Gastrocnemius medialis (tissue), 4 donors: ENCODE measurements around the gene ST8SIA3. TPM values are rescaled to one million over a fixed set of nuclear protein-coding genes. Genes with fewer than 3 reads are reported as not detected.

Experiments
- ATAC-seq, 2 donors: fragments of 150-250 bp; one replicate each; pipeline ENCODE4 v1.9.1; 2016
- DNase-seq, 2 donors: peaks; one replicate each; pipeline ENCODE4 v3.0.0-alpha.2; 2019
- H3K27ac ChIP-seq, 4 donors: fragments of 200-600 bp; sonication (generic); 1 replicate in 1 of 4; 2 replicates in 3 of 4; pipeline ENCODE4 v1.5.1; 2016 to 2018; ENCODE audit warnings: mild to moderate bottlenecking in 2 of 4, moderate library complexity in 1 of 4
- H3K27me3 ChIP-seq, 3 donors: fragments of 200-600 bp; sonication (generic) in 2 of 3; 1 replicate in 1 of 3; 2 replicates in 2 of 3; pipeline versions ENCODE4 v1.5.1 to v1.6.0; 2016 to 2019; ENCODE audit warnings: mild to moderate bottlenecking in 1 of 3, moderate library complexity in 1 of 3
- H3K36me3 ChIP-seq, 2 donors: fragments of 200-600 bp; sonication (generic) in 1 of 2; one replicate each; pipeline ENCODE4 v1.5.1; 2017 to 2018
- H3K4me1 ChIP-seq, 2 donors: fragments of 200-600 bp; sonication (generic) in 1 of 2; one replicate each; pipeline ENCODE4 v1.5.1; 2016 to 2017; ENCODE audit warnings: mild to moderate bottlenecking in 2 of 2
- H3K4me3 ChIP-seq, 4 donors: fragments of 200-600 bp; sonication (generic) in 3 of 4; 1 replicate in 1 of 4; 2 replicates in 3 of 4; pipeline ENCODE4 v1.5.1; 2016 to 2019; ENCODE audit warnings: mild to moderate bottlenecking in 2 of 4
- H3K9me3 ChIP-seq, 3 donors: fragments of 200-600 bp; sonication (generic) in 2 of 3; 1 replicate in 1 of 3; 2 replicates in 2 of 3; pipeline ENCODE4 v1.5.1; 2016 to 2019
- POLR2A ChIP-seq, 2 donors: fragments of 450-650 bp; IDR thresholded peaks; one replicate each; pipeline ENCODE4 v1.6.1; 2017; ENCODE audit warnings: antibody characterized with exemption in 2 of 2, mild to moderate bottlenecking in 2 of 2, moderate library complexity in 2 of 2
- in situ Hi-C, 4 donors: fragments of 200-750 bp; cut with MboI; loops; one replicate each; pipeline versions ENCODE4 v1.15.0 to v1.8.0; 2017; ENCODE audit warnings: low sequenced_read_pairs in 4 of 4
- intact Hi-C: fragments of 100-400 bp; cut with DNase I; formaldehyde crosslinking; loops from one replicate; pipeline ENCODE4 v1.15.1; 2023; ENCODE audit warnings: low total_unique reads
- total RNA-seq, 4 donors: library from RNA; depleted of rRNA; stranded (reverse); fragments of >200 nt; gene quantifications; one replicate each; pipeline versions ENCODE4 v1.1.0 to v1.2.3, GENCODE V29; 2016
- TF ChIP-seq, protein P1 (sequence below), 5 experiments: fragments of 450-650 bp in 3 of 5; fragments of 200-600 bp in 2 of 5; sonication (generic) in 2 of 5; IDR thresholded peaks in 4 of 5; conservative IDR thresholded peaks in 1 of 5; 1 replicate in 4 of 5; 2 replicates in 1 of 5; pipeline ENCODE4 v1.5.1; 2016 to 2019; ENCODE audit warnings: antibody characterized with exemption in 5 of 5, mild to moderate bottlenecking in 3 of 5, moderate library complexity in 3 of 5

ST8SIA3 gene
- total RNA-seq, 4 donors from 2014 or later = not detected

DNA sequence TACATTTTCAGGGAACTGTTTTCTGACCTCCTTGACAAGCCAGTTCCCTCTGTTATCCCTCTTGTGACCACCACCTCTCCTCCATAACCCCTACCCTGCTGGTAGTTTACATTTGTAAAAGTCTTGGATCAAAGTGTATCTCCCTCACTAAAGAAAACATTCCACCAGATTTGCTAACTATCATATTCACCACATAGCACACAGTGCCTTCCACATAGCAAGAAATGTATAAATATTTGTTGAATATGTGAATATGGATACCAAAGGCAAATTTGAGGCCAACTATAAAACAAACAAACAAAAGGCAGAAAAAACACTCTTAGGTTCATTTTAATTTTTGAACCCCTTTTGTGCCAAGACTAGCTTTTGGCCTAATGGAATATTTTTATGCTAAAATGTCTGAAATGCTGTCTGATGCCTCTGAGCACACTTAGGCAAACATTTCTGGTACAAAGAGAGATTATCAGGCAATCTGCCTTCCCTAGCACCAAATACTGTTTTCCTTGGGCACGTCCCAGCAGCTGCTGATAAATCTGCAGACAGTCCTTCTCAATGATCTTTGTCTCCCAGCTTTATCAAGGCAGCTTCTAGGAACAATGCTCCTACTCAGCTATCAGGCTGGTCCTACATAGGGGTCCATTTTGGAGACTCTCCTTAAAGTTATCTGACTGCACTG is 26.7 kb upstream of the ST8SIA3 start:
- Histone ChIP-seq H3K4me1 (no peaks in the 10 kb centered on the region), H3K27ac (no peak overlapping the region), H3K36me3 (no peaks in the 10 kb centered on the region), H3K27me3 (no peaks in the 10 kb centered on the region), H3K4me3 (no peak overlapping the region), H3K9me3 (no peaks in the 10 kb centered on the region)
- in situ Hi-C loops = no loop called here
- DNase-seq (no peak), ATAC-seq (no peak)
- TF ChIP-seq, protein P1, sequence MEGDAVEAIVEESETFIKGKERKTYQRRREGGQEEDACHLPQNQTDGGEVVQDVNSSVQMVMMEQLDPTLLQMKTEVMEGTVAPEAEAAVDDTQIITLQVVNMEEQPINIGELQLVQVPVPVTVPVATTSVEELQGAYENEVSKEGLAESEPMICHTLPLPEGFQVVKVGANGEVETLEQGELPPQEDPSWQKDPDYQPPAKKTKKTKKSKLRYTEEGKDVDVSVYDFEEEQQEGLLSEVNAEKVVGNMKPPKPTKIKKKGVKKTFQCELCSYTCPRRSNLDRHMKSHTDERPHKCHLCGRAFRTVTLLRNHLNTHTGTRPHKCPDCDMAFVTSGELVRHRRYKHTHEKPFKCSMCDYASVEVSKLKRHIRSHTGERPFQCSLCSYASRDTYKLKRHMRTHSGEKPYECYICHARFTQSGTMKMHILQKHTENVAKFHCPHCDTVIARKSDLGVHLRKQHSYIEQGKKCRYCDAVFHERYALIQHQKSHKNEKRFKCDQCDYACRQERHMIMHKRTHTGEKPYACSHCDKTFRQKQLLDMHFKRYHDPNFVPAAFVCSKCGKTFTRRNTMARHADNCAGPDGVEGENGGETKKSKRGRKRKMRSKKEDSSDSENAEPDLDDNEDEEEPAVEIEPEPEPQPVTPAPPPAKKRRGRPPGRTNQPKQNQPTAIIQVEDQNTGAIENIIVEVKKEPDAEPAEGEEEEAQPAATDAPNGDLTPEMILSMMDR (IDR thresholded peaks at IDR 0.05 in 4 of 5, conservative IDR thresholded peaks at IDR 0.05 in 1 of 5) = no peak
- TF ChIP-seq POLR2A (IDR thresholded peaks at IDR 0.05) = no peak
- intact Hi-C loops = no loop called here

DNA sequence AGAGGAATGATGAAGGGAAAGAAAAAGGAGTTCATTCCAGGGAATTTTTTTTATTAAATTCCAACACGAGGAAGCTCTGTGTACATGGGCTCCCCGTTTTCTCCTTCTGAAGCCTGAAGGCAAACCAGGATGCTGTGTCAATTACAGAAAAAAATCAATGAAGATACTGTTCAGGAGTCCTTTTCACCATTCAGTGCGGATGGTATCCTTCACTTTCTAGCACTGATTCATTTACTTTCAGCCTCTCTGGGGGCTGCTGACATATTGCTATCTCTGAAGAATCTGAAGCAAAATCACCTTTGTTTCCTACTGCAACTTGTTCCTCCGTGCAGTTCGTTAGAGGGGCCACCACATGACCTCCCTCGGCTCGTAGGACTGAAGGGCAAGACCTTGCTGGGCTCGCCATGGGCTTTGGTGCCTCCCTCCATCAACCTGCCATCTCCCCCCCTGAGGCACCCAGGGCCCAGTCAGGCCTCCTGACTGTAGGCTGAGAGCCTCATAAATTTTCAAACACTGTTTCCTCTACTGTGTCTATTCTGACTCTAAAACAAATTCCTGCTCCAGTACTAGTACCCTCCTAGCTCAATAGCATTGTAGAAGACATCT is 25.5 kb upstream of the ST8SIA3 start:
- in situ Hi-C loops = no loop called here
- no peaks in the 10 kb centered on the region for H3K9me3 ChIP-seq

DNA sequence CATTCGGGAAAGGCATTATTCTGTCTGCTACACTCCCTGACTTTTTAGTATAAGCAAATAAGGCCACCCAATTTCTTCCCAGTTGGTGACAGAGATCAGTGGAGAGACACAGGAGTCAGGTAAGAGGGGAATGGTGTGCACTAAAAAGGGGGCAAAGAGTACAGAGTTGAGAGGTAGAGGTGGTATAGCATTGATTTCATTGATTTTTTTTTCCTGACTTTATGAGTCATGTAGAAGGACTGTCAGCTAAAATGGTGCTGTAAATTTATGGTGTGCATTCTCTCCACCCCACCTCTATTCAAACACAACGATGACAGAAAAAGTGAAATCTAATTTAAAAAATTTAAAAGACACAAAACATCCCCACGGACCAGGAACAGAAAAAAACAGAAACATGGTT is 23.7 kb upstream of the ST8SIA3 start:
- DNase-seq = no peak
- no peaks in the 10 kb centered on the region for H3K36me3 ChIP-seq
- H3K9me3 ChIP-seq = no peaks in the 10 kb centered on the region
- TF ChIP-seq, protein P1 (IDR thresholded peaks at IDR 0.05 in 4 of 5, conservative IDR thresholded peaks at IDR 0.05 in 1 of 5) = no peak
- no peak for TF ChIP-seq POLR2A (IDR thresholded peaks at IDR 0.05)
- ATAC-seq = no peak
- in situ Hi-C loops = no loop called here
- H3K27ac ChIP-seq = no peak overlapping the region
- intact Hi-C loops = no loop called here
- H3K27me3 ChIP-seq = no peaks in the 10 kb centered on the region
- H3K4me1 ChIP-seq = no peaks in the 10 kb centered on the region
- H3K4me3 ChIP-seq = no peak overlapping the region

More for the DNA sequence above, 25.5 kb upstream of the ST8SIA3 start:
- Histone ChIP-seq H3K27me3 (no peaks in the 10 kb centered on the region), H3K4me1 (no peaks in the 10 kb centered on the region), H3K27ac (no peak overlapping the region), H3K4me3 (no peak overlapping the region), H3K36me3 (no peaks in the 10 kb centered on the region)
- no peak for DNase-seq
- intact Hi-C loops = no loop called here
- ATAC-seq = no peak
- TF ChIP-seq, protein P1 (IDR thresholded peaks at IDR 0.05 in 4 of 5, conservative IDR thresholded peaks at IDR 0.05 in 1 of 5) = no peak
- TF ChIP-seq POLR2A (IDR thresholded peaks at IDR 0.05) = no peak

DNA sequence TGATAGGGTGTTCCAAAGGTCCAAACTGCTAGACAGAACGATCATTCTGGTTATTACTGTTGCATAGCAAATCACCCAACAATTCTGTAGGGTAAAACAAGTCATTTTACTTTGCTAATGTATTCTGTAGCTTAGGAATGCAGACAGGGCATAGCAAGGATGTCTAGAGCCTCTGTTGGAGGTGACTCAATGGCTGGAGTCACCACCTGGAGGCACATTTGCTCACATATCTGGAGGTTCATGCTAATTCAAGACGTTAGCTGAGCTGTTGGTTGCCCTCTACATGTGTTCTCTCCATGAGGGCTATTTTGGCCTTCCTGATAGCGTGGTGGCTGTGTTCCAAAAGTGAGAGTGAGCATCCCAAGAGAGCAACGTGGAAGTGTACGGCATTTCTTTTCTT is 22.5 kb upstream of the ST8SIA3 start:
- H3K27ac ChIP-seq = no peak overlapping the region
- no peak for ATAC-seq
- no peaks in the 10 kb centered on the region for H3K36me3 ChIP-seq
- H3K4me3 ChIP-seq = no peak overlapping the region
- in situ Hi-C loops (no loop called here), intact Hi-C loops (no loop called here)
- no peaks in the 10 kb centered on the region for H3K4me1 ChIP-seq
- TF ChIP-seq, protein P1 (IDR thresholded peaks at IDR 0.05 in 4 of 5, conservative IDR thresholded peaks at IDR 0.05 in 1 of 5) = no peak
- no peak for TF ChIP-seq POLR2A (IDR thresholded peaks at IDR 0.05)
- DNase-seq = no peak
- no peaks in the 10 kb centered on the region for H3K9me3 ChIP-seq
- no peaks in the 10 kb centered on the region for H3K27me3 ChIP-seq
